Kidney (tissue), 14 donors: ENCODE results near the gene PCSK5. TPM values are rescaled to one million over a fixed set of nuclear protein-coding genes. Genes with fewer than 3 reads are reported as not detected.
A peak's percentile ranks its signal among the peaks of the same experiment; 100 is the strongest.

Experiments used
- DNase-seq, 5 donors: peaks; one replicate each; pipeline ENCODE4 v3.0.0-alpha.2; 2013 to 2020
- FAIRE-seq: peaks from 2 replicates; lab custom pipeline; 2012; peaks lifted over from hg19 to GRCh38; lab: Jason Lieb, UNC
- H3K27ac ChIP-seq, 2 donors: one replicate each; pipeline ENCODE4 v1.7.0; 2013; ENCODE audit warnings: low read depth in 2 of 2, low read length in 2 of 2, inconsistent platforms in 1 of 2
- H3K27me3 ChIP-seq: one replicate; pipeline ENCODE4 v1.7.1; 2013; ENCODE audit warnings: low read length, inconsistent platforms; ENCODE audit not compliant: control insufficient read depth, insufficient read depth
- H3K36me3 ChIP-seq, 3 donors: one replicate each; pipeline versions ENCODE4 v1.7.0 to v1.7.1; 2013; ENCODE audit warnings: low read length in 3 of 3, control low read depth in 1 of 3, inconsistent platforms in 1 of 3; ENCODE audit not compliant: insufficient read depth in 3 of 3, control insufficient read depth in 2 of 3
- H3K4me1 ChIP-seq, 3 donors: one replicate each; pipeline versions ENCODE4 v1.7.0 to v1.7.1; 2013; ENCODE audit warnings: low read length in 3 of 3, inconsistent platforms in 1 of 3, low read depth in 1 of 3; ENCODE audit not compliant: control insufficient read depth in 2 of 3, insufficient read depth in 2 of 3
- H3K4me3 ChIP-seq, 3 donors: one replicate each; pipeline versions ENCODE4 v1.7.0 to v1.8.1; 2013; ENCODE audit warnings: low read length in 3 of 3, control low read depth in 1 of 3, inconsistent platforms in 1 of 3
- H3K9ac ChIP-seq, 3 donors: one replicate each; pipeline versions ENCODE4 v1.7.0 to v1.7.1; 2013; ENCODE audit warnings: low read length in 3 of 3, control low read depth in 1 of 3, inconsistent platforms in 1 of 3
- H3K9me3 ChIP-seq, 3 donors: one replicate each; pipeline versions ENCODE4 v1.7.0 to v1.7.1; 2013; ENCODE audit warnings: low read length in 3 of 3, control low read depth in 1 of 3, inconsistent platforms in 1 of 3; ENCODE audit not compliant: control insufficient read depth in 2 of 3, insufficient read depth in 1 of 3
- CTCF ChIP-seq: IDR thresholded peaks from 3 replicates; pipeline ENCODE4 v1.5.1; 2012; ENCODE audit warnings: mild to moderate bottlenecking, moderate library complexity, borderline replicate concordance; ENCODE audit not compliant: insufficient read depth; ENCODE audit errors: extremely low read depth
- intact Hi-C: fragments of 100-400 bp; cut with DNase I; formaldehyde crosslinking; loops from one replicate; pipeline ENCODE4 v1.11.1; 2022
- polyA plus RNA-seq: library from polyadenylated mRNA; stranded (reverse); fragments of 350-450 nt; fragmentation: Illumina TruSeq; extraction: RNeasy Lipid Tissue Mini Kit (QIAGEN cat#74804); gene quantifications from one replicate; pipeline ENCODE4 v1.2.3, GENCODE V29; 2014; ENCODE audit warnings: low read depth, low replicate concordance; ENCODE audit not compliant: insufficient read depth
- total RNA-seq: library from RNA; stranded (reverse); fragmentation: NEBNext Ultra II Directional; extraction: Animal tissue kit (Norgen Biotek cat#: 25700); gene quantifications from one replicate; pipeline ENCODE4 v1.2.1, GENCODE V29; 2021
- donor health status: control.
- donor health status: control.
- donor health status: control.
- donor health status: control.
- donor health status: control.
- donor health status: DM: yes; HTN: yes; CAD: no.
- donor health status: Normal renal cell carcinoma (clear cell type).

Gene PCSK5
- total and polyA plus RNA-seq, 2 donors from 2014 or later, result 1.6 to 14.7 TPM

DNA sequence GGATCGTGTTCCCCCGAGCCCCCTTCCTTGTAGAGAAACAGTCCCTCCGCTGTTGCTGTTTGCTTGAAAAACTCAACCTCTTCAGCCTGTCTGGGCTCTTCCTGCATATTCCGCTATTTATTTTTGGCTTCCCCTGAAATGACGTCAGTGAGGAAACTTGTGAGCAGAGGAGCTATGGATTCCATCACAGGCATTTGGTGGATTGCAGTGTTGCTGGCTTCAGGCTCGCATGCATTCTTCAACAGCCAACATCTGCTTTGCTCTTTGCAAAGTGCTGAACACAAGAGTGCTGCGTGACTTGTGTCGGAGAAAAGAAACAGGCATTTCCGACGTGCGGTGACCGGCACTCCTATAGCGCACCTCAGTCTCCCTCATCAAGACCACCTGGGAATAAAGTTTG lies 271.1 kb downstream of the PCSK5 start:
- Histone ChIP-seq H3K4me1 (no peaks in the 10 kb centered on the region), H3K27ac (no peak overlapping the region), H3K9me3 (no peaks in the 10 kb centered on the region), H3K4me3 (no peak overlapping the region), H3K27me3 (no peaks in the 10 kb centered on the region), H3K9ac (no peak overlapping the region), H3K36me3 (peaks cover 0 to 8% (median 0%) of the 10 kb centered on the region in 3 donors)
- TF ChIP-seq CTCF, result no peak
- intact Hi-C loops, result no loop called here
- DNase-seq, result peak in 1 of 5 donors; percentile 76
- no peak for FAIRE-seq

DNA sequence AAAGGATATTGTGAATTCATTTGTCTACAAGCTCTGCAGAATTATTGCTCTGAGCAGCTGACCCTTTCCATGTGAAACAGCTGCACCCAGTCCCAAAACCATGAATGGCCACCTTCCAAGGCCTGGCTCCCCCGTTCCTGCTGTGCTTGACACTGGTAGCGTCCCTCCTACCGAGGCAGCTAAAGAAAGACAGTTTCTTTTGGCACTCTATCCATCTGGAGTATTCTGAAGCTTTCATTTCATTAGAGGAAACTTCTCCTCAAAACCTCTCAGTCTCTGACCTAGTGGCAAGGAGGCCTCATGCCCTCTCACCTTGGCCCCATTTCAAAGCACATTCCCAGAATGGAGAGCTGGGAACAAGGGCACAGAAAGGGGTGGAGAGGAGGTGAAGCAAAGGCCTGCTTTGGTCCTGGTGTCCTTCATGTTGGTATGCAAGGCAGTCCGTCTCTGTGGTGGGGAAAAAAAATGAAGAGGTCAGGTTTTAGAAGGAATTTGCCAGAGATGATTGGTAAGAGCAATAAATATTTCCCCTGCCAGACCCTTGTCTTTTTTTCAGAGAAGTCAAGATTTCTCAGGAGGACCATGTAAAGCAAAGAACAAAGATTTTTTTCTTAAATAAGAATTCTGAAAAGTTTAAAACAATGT lies 271.7 kb downstream of the PCSK5 start:
- DNase-seq, result peak in 1 of 5 donors; percentile 33
- no peak overlapping the region for H3K27ac ChIP-seq
- intact Hi-C loops, result no loop called here
- no peaks in the 10 kb centered on the region for H3K9me3 ChIP-seq
- no peak for TF ChIP-seq CTCF
- H3K4me1 ChIP-seq, result no peaks in the 10 kb centered on the region
- no peak overlapping the region for H3K9ac ChIP-seq
- H3K4me3 ChIP-seq, result no peak overlapping the region
- H3K36me3 ChIP-seq, result peaks cover 0 to 9% (median 0%) of the 10 kb centered on the region in 3 donors
- H3K27me3 ChIP-seq, result no peaks in the 10 kb centered on the region
- no peak for FAIRE-seq

- intact Hi-C loops, result no loop called here
- no peak for TF ChIP-seq CTCF
- no peak overlapping the region for H3K9ac ChIP-seq
Measured at GRCh38 chr9:76162751-76163500, 272.5 kb downstream of the PCSK5 start.

More at GRCh38 chr9:76162751-76163500, 272.5 kb downstream of the PCSK5 start:
- H3K36me3 ChIP-seq, result peaks cover 0 to 9% (median 0%) of the 10 kb centered on the region in 3 donors
- peak in 1 of 5 donors; percentile 40 for DNase-seq
- H3K27ac ChIP-seq, result no peak overlapping the region
- no peaks in the 10 kb centered on the region for H3K4me1 ChIP-seq
- no peaks in the 10 kb centered on the region for H3K27me3 ChIP-seq
- H3K4me3 ChIP-seq, result no peak overlapping the region
- H3K9me3 ChIP-seq, result no peaks in the 10 kb centered on the region
- no peak for FAIRE-seq
